Skin epidermis (tissue), 12 donors: ENCODE measurements around the gene CLCN7.

Experiments used
- H3K27ac ChIP-seq, 21 experiments: fragments of 200-600 bp; sonication (generic) in 11 of 21; one replicate each; pipeline ENCODE4 v1.5.0; 2020; ENCODE audit warnings: mild to moderate bottlenecking in 3 of 21, inconsistent platforms in 2 of 21, moderate library complexity in 2 of 21
- H3K4me3 ChIP-seq, 7 experiments: fragments of 200-600 bp; sonication (generic) in 2 of 7; one replicate each; pipeline ENCODE4 v1.5.0; 2020; ENCODE audit warnings: inconsistent platforms in 2 of 7, mild to moderate bottlenecking in 2 of 7, moderate library complexity in 1 of 7

The CLCN7 gene, protein sequence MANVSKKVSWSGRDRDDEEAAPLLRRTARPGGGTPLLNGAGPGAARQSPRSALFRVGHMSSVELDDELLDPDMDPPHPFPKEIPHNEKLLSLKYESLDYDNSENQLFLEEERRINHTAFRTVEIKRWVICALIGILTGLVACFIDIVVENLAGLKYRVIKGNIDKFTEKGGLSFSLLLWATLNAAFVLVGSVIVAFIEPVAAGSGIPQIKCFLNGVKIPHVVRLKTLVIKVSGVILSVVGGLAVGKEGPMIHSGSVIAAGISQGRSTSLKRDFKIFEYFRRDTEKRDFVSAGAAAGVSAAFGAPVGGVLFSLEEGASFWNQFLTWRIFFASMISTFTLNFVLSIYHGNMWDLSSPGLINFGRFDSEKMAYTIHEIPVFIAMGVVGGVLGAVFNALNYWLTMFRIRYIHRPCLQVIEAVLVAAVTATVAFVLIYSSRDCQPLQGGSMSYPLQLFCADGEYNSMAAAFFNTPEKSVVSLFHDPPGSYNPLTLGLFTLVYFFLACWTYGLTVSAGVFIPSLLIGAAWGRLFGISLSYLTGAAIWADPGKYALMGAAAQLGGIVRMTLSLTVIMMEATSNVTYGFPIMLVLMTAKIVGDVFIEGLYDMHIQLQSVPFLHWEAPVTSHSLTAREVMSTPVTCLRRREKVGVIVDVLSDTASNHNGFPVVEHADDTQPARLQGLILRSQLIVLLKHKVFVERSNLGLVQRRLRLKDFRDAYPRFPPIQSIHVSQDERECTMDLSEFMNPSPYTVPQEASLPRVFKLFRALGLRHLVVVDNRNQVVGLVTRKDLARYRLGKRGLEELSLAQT

DNA sequence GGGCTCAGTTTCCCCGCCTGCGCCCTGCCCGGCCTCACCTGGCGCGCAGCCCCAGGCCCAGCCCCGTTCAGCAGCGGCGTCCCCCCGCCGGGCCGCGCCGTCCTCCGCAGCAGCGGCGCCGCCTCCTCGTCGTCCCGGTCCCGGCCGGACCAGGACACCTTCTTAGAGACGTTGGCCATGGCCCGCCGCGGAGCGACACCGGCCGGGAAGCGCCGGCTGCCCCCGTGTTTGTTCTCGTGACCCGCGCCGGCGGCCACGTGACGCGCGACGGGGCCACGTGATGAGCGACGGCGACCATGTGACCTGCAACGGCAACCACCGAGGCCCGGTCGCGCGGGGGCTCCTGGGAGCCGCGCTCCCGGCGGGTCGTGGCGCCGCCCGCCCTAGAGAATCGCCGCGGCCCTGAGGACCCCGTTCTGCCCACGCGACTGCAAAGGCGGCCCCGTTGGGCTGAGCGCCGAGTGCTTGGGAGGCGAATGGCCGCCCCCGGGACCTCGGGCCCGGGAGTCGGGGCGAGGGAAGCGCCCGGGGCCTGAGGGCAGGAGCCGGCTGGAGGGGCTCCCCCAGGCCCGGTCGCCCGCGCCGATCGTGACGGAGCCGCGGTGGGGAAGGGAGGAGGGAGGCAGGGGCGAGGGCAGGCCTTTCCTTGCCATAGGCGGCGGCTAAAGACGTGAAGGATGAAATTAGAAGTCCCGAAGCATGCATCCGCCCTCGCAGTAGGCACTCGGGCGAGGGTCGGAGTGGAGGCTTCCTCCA, at the start of gene CLCN7:
Gene CLCN7 (minus strand): TSS at position 233 of the 756 bp plus-strand sequence. CDS start 54 bp downstream, at position 179.
- Histone ChIP-seq H3K27ac (peak within 1 kb of the TSS; percentile 85 to 99 (median 98)), H3K4me3 (peak within 1 kb of the TSS; percentile 68 to 100 (median 96))

DNA sequence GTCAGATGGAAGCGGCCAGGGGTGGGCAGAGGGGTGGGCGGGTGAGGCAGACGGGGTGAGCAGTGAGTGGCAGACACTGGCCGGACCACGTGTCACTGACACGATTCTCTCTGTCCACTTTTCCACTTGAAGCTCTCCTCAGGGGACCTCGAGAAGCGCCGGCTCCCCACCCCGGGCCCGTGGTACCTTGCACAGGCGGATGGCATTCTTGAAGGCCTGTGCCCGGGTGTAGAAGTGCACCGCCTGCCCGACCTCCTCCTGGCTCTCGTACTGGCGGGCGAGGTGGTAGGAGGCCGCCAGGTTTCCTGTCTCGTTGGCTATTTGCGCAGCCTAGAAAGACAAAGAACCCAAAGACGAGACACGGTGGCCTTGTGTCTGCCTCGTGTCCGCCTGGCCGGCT, 49.5 kb upstream of the CLCN7 start:
- no peak overlapping the region for H3K4me3 ChIP-seq
- no peak overlapping the region for H3K27ac ChIP-seq

DNA sequence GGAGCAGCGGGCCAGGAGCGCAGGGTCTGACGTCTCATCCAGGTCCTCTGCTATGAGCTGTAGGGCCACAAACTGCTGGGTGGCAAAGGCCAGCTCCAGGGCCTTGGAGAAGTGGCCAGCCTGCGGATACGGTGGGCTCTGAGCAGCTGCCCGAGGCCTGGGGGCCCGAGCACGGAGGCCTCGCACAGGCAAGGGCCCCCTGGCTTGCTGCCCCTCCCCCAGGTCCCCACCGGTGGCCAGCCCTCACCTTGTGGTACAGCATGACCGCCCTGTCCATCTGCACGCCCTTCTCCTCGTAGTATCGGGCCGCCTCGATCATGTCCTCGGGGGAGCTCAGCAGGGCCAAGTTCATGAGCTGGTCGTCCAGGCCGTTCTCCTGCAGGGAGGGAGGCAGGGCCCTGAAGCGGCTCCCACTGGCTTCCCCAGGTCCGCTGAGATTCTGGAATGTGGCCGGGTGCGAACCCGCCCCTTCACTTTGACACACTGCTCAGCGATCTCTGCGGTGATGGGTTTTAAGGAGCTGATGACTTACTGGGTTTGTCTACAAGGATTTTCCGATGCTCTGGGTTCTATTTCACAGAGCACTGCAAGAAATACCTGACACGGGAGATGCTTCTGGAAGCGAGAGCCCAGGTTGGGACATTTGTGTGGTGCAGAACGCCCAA, 48.9 kb upstream of the CLCN7 start:
- Histone ChIP-seq H3K27ac (no peak overlapping the region), H3K4me3 (no peak overlapping the region)

DNA sequence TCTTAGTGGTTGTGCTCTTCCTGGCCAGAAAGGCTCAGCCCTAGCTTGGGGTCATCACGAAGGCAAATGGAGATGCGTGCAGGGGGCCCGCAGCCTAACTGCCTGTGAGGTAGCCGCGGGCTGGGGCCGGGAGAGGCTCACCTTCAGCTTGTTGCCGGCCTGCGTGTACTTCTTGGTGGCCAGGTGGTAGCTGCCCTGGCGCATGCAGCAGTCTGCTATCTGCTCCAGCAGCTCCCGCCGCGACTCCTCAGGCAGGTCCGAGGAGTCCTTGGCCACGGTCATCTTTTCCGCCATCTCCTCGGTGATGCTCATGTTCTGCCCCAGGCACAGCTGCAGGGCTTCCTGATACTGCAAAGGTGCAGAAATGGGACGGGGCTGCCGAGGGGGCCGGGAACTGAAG, 45.6 kb upstream of the CLCN7 start:
- no peak overlapping the region for H3K4me3 ChIP-seq
- H3K27ac ChIP-seq, result no peak overlapping the region

DNA sequence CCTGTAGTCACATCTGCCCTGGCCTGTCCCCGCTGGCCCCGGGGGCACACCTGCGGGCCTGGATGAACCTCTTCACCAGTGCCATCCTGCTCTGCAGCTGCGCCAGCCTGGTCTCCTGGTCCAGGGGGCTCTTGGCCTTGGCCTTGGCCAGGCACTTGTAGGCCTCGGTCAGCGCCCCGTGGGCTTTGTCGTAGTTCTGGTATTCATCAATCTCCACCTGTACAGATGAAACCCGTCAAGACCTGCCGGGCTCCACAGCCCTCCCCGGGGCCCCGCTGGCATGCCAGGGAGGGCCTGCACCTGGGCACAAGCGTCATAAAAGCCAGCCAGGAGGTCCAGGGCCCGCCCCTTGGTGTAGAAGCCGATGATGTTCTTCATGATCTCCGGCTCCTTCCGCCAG, 45.0 kb upstream of the CLCN7 start:
- H3K4me3 ChIP-seq, result no peak overlapping the region
- no peak overlapping the region for H3K27ac ChIP-seq

DNA sequence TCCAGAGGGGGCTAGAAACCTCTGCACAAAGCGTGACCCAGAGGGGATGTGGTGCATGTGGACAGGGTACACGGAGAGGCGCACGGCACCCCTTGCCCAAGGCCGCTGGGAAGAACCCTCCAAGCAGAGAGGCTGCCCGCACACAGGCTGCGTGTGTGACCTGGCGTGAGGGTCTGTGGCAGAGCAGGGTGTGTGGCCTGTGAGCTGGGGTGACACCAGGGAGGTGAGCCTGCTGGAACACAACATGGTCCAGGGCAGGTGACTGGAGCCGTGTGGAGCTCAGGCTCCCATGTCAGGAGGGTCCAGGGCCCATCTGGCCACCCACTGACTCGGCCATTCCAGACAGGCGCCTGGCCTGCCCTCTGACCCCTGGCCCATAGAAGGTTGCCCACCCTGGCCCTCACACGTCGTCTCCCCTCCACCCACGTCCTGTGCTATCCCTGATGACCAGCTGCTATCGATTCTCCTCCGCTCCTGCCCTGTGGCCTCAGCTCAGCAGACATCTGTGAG, 43.9 kb upstream of the CLCN7 start:
- Histone ChIP-seq H3K4me3 (no peak overlapping the region), H3K27ac (no peak overlapping the region)

DNA sequence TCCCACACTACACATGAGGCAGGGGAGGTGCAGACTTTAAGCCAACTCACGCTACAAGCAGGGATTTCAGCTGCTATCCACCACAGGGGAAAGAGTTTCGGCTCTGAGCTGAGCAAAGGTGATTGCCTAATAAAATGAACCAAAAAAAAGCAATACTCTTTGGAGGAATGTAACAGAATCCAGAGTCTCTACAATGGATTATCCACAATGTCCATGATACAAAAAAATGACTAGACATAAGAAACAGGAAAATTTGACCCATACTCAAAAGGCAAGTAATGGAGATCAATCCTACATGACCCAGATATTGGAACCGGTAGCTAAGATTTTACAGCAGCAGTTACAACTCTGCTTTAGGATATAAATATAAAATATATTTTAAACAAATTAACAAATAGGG, 39.7 kb upstream of the CLCN7 start:
- Histone ChIP-seq H3K27ac (no peak overlapping the region), H3K4me3 (no peak overlapping the region)

DNA sequence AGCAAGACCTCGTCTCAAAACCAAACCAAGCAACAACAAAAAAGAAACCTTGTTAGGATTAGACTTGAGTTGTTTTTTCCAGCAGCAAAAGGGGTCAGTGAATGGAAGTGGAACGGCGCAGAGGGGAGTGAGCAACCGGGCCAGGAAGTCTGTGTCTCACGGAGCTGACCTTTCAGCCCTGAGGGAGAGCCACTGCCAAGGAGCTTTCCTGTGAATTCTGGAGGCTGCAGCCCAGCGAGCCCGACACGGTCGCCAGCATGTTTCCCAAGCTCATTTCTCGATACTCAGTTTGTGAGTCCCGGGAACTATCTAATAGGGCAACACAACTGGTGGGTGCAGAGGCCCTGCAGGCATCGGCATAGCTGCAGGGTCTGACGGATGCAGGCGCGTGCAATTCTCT, 37.9 kb upstream of the CLCN7 start:
- H3K27ac ChIP-seq, result no peak overlapping the region

DNA sequence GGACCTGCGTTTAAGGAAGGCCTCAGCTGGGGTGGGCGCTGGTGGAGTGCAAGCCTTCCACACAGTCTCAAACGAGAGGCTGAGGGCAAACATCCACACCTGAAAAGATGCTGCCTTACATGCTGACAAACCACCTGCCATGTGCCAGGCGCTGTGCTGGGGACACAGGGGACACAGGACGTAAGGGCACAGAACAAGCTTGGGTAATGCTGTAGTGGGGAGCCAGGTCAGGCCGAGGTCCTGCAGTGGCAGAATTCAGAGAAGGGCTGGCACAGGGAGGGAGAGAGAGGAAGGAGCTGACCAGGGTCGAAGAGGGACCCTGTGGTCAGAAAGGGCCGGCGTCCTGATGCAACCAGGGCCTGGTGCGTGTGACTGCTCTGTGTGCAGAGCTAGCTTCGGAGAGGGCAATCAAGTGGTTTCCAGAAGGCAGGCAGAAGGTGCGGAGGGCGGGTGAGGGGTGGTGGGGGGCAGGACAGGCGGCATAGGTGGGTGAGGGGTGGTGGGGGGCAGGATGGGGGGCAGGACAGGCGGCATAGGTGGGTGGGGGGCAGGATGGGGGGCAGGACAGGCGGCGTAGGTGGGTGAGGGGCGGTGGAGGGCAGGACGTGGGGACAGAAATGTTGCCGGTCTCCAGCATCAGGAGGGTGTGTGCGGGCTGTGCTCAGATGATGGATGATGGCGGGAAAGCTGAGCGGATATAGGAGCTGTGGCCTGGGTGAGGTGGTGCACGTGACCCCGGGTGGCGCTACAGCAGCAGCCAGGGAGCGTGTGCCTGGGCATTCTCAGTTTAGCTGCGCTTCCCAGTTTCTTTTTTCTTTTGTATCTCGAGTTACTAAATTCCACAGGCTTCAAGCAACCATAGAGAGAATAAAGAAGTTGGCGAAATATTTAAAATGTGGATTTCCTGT, 37.1 kb upstream of the CLCN7 start:
- H3K27ac ChIP-seq, result no peak overlapping the region

More for the DNA sequence above, 37.9 kb upstream of the CLCN7 start:
- no peak overlapping the region for H3K4me3 ChIP-seq

DNA sequence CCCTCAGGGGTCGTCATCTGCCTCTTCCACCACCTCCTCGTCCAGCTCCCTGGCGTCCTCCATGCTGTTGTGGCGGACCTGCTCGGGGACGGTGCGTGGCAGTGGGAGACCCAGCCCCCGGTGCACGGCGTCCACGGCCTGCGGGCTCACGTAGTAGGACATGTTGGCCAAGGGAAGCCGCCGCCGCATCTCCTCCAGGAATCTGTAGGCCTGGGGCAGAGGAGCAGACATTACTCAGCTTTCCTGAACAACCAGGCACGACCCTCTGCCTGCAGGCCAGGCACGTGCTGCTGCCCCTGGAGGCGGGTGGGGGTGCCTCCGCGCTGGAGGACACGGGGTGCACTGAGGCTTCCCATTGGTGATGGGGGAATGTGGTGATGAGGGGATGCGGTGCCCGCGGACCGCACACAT, 36.1 kb upstream of the CLCN7 start:
- Histone ChIP-seq H3K4me3 (no peak overlapping the region), H3K27ac (no peak overlapping the region)

More for the DNA sequence above, 37.1 kb upstream of the CLCN7 start:
- no peak overlapping the region for H3K4me3 ChIP-seq

DNA sequence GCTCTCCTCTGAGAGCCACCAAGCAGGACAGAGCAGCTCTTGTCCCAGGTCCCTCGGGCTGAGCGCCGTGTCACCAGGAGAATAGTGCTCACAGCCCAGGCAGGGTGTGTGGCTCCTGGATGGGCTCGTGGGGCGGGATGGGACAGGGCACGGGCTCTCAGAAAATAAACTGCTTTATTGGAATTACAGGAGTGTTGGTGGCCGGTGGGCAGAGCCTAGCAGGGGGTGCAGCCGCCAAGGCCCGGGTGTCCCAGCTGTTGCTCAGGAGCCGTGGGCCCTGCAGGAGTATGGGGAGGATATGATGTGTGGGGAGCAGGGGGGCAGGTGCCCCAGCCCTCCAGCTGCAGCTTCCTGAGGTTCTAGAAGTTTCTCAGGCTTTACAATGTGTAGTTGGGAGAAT, 35.4 kb upstream of the CLCN7 start:
- H3K27ac ChIP-seq, result peak overlapping the region in 4 of 21 experiments; percentile 29 to 60 (median 50)
- no peak overlapping the region for H3K4me3 ChIP-seq

DNA sequence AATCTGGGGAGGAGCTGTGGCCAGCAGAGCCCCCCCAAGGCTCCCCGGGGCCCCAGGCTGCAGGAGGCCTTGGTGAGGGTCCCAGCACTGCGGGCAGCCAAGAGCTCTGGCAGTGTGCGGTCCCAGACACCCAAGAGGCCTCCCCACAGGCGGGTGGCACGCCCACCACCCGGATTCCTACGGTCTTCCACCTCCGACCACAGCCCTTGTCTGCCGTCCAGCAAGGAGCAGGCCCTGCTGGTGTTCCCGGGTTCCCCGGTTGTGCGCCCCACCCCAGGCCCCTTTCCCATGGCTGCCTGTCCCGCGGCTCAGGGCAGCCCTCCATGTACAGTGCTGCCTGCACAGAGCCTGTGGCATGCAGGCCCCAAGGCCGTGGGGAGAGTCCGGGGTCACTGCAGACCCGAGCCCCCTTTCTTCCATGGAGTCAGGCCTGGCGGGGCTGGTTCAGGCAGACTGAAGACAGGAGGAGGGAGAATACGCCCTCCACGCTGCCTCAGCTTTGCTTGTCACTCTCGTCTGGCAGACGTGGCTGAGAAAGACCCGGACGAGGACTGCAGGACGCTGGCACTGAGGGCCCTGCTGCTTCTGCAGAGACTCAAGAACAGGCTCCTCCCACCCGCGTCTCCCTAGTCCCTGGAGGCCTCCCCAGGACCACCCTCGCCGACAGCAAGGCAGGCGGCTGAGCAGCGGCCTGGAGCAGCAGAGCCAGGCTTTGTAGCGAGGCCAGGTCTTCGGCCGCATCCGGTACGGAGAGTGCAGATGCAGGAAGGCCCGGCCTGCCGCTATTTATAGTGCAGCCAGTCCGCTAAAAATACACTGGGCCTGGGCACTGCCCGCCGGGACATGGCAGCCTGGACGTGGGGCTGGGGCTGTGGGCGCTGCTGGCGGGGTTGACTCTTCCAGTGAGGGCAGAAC, 34.7 kb upstream of the CLCN7 start:
- H3K4me3 ChIP-seq, result no peak overlapping the region
- peak overlapping the region in 7 of 21 experiments; percentile 0 to 60 (median 29) for H3K27ac ChIP-seq

DNA sequence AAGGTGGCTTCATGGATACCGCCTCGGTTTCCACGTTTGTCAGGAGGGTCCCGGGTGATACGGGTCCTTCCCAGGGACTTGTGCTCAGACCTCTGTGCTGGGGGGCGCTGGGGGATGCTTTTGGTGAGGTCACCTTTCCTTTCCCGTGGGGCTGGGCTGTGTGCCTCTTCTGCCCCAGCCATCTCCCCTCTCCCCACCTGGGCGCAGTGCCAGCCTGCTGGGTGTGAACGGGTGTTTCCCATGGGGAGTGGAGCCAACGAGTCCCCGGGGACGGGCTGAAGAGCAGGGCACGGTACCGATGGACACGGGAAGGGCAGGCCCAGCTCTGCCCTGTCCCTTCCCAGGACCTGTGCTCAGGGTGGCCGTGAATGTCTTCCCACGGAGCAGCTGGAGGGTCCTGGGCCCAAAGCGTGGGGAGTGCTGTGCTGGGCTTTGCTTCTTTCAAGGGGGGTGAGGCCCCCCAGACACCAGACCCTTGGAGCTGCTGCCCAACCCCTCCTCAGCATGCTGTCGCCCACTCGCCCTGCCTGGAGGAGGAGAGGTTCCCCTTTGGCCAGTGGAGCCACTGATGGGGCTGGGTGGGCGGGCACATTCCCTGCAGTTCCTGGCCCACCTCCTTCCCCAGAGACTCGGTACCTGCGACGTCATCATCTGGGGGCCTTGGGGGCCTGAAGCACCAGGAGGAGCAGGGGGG, 33.8 kb upstream of the CLCN7 start:
- Histone ChIP-seq H3K4me3 (no peak overlapping the region), H3K27ac (peak overlapping the region in 4 of 21 experiments; percentile 0 to 60 (median 24))

DNA sequence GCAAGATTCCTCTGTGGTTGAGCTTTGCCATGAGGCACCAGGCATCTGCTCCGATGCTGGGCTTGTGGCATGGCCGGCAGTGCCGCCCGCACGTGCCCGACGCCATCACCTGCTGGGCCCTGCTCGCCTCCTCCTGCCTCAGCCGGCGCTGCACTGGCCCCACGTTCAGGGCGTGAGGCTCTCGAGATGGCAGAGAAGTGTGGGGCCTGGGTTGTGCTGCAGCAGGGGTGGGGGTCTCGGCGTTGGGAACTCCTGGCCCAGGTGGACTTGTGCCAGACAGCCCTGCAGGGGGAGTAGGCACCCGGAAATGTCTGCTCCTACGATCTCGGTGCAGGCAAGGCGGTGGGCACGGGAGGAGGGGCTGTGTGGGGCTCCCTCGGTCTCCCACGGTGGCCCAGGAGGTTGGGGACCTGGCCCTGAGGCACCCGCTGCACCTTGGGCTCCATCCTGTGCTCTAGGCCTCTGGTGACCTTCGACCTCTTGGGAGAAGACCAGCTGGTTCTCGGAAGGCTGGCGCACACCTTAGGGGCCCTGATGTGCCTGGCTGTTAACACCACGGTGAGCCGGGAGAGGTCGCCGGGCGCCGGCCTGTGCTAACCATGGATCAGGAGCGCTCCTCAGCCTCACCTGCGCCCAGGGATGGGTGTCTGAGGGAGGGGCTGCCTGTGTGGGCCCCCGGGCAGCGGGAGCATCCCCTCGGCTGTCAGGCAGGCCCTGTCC, 31.8 kb upstream of the CLCN7 start:
- Histone ChIP-seq H3K4me3 (no peak overlapping the region), H3K27ac (no peak overlapping the region)

DNA sequence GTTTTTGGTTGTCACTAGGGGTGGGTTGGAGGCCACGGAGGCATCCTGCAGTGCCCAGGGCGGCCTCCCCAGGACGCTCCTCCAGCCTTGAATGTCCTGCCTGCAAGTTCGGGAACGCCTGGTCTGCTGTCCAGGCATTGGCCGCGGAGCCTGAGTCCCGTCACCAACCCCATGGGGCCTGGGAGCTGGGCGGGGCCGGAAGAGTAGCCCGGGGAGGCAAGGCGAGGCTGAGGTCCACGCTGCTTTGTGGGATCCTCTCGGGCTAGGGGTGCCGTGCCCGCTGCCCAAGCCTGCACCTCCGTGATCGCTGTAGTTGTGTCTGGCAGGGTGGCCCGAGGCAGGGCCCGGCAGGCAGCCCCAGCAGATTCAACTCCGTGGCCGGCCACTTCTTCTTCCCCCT, 31.1 kb upstream of the CLCN7 start:
- no peak overlapping the region for H3K27ac ChIP-seq
- no peak overlapping the region for H3K4me3 ChIP-seq
